Kidney (tissue), 14 donors: ENCODE data around the gene CORO7. TPM values are rescaled to one million over a fixed set of nuclear protein-coding genes. Genes with fewer than 3 reads are reported as not detected.

Experiments
- DNase-seq, 5 donors: peaks; one replicate each; pipeline ENCODE4 v3.0.0-alpha.2; 2013 to 2020
- FAIRE-seq: peaks from 2 replicates; lab custom pipeline; 2012; peaks lifted over from hg19 to GRCh38; lab: Jason Lieb, UNC
- H3K27ac ChIP-seq, 2 donors: one replicate each; pipeline ENCODE4 v1.7.0; 2013; ENCODE audit warnings: low read depth in 2 of 2, low read length in 2 of 2, inconsistent platforms in 1 of 2
- H3K27me3 ChIP-seq: one replicate; pipeline ENCODE4 v1.7.1; 2013; ENCODE audit warnings: low read length, inconsistent platforms; ENCODE audit not compliant: control insufficient read depth, insufficient read depth
- H3K36me3 ChIP-seq, 3 donors: one replicate each; pipeline versions ENCODE4 v1.7.0 to v1.7.1; 2013; ENCODE audit warnings: low read length in 3 of 3, control low read depth in 1 of 3, inconsistent platforms in 1 of 3; ENCODE audit not compliant: insufficient read depth in 3 of 3, control insufficient read depth in 2 of 3
- H3K4me1 ChIP-seq, 3 donors: one replicate each; pipeline versions ENCODE4 v1.7.0 to v1.7.1; 2013; ENCODE audit warnings: low read length in 3 of 3, inconsistent platforms in 1 of 3, low read depth in 1 of 3; ENCODE audit not compliant: control insufficient read depth in 2 of 3, insufficient read depth in 2 of 3
- H3K4me3 ChIP-seq, 3 donors: one replicate each; pipeline versions ENCODE4 v1.7.0 to v1.8.1; 2013; ENCODE audit warnings: low read length in 3 of 3, control low read depth in 1 of 3, inconsistent platforms in 1 of 3
- H3K9ac ChIP-seq, 3 donors: one replicate each; pipeline versions ENCODE4 v1.7.0 to v1.7.1; 2013; ENCODE audit warnings: low read length in 3 of 3, control low read depth in 1 of 3, inconsistent platforms in 1 of 3
- H3K9me3 ChIP-seq, 3 donors: one replicate each; pipeline versions ENCODE4 v1.7.0 to v1.7.1; 2013; ENCODE audit warnings: low read length in 3 of 3, control low read depth in 1 of 3, inconsistent platforms in 1 of 3; ENCODE audit not compliant: control insufficient read depth in 2 of 3, insufficient read depth in 1 of 3
- intact Hi-C: fragments of 100-400 bp; cut with DNase I; formaldehyde crosslinking; loops from one replicate; pipeline ENCODE4 v1.11.1; 2022
- polyA plus RNA-seq: library from polyadenylated mRNA; stranded (reverse); fragments of 350-450 nt; fragmentation: Illumina TruSeq; extraction: RNeasy Lipid Tissue Mini Kit (QIAGEN cat#74804); gene quantifications from one replicate; pipeline ENCODE4 v1.2.3, GENCODE V29; 2014; ENCODE audit warnings: low read depth, low replicate concordance; ENCODE audit not compliant: insufficient read depth
- total RNA-seq: library from RNA; stranded (reverse); fragmentation: NEBNext Ultra II Directional; extraction: Animal tissue kit (Norgen Biotek cat#: 25700); gene quantifications from one replicate; pipeline ENCODE4 v1.2.1, GENCODE V29; 2021
- TF ChIP-seq, protein P1 (sequence below): IDR thresholded peaks from 3 replicates; pipeline ENCODE4 v1.5.1; 2012; ENCODE audit warnings: mild to moderate bottlenecking, moderate library complexity, borderline replicate concordance; ENCODE audit not compliant: insufficient read depth; ENCODE audit errors: extremely low read depth
- donor health status: control.
- donor health status: control.
- donor health status: control.
- donor health status: control.
- donor health status: control.
- donor health status: DM: yes; HTN: yes; CAD: no.
- donor health status: Normal renal cell carcinoma (clear cell type).

CORO7 gene
- total and polyA plus RNA-seq, 2 donors from 2014 or later: 9.8 to 50.1 TPM

DNA sequence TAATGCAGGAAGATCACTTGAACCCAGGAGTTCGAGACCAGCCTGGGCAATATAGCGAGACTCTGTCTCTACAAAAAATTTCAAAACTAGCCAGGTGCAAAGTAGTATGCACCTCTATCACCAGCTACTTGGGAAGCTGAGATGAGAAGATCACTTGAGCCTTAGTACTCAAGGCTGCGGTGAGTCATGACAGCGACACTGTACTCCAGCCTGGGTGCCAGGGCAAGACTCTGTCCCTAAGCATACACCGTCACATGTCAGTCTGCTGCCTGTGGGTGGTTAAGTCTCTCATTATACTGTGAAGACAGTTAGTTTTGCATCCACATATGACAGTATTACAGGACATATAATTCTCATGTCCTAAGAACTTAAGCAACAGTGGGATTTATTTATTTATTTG lies 36.3 kb upstream of the CORO7 start:
- DNase-seq (no peak), FAIRE-seq (no peak)
- H3K27me3 ChIP-seq: no peaks in the 10 kb centered on the region
- no peak overlapping the region for H3K9ac ChIP-seq
- H3K4me1 ChIP-seq: no peaks in the 10 kb centered on the region
- no peaks in the 10 kb centered on the region for H3K9me3 ChIP-seq
- H3K36me3 ChIP-seq: peaks cover 2 to 35% (median 32%) of the 10 kb centered on the region in 3 donors
- H3K4me3 ChIP-seq: no peak overlapping the region
- intact Hi-C loops: no loop called here
- no peak overlapping the region for H3K27ac ChIP-seq
- TF ChIP-seq, protein P1, sequence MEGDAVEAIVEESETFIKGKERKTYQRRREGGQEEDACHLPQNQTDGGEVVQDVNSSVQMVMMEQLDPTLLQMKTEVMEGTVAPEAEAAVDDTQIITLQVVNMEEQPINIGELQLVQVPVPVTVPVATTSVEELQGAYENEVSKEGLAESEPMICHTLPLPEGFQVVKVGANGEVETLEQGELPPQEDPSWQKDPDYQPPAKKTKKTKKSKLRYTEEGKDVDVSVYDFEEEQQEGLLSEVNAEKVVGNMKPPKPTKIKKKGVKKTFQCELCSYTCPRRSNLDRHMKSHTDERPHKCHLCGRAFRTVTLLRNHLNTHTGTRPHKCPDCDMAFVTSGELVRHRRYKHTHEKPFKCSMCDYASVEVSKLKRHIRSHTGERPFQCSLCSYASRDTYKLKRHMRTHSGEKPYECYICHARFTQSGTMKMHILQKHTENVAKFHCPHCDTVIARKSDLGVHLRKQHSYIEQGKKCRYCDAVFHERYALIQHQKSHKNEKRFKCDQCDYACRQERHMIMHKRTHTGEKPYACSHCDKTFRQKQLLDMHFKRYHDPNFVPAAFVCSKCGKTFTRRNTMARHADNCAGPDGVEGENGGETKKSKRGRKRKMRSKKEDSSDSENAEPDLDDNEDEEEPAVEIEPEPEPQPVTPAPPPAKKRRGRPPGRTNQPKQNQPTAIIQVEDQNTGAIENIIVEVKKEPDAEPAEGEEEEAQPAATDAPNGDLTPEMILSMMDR: no peak

DNA sequence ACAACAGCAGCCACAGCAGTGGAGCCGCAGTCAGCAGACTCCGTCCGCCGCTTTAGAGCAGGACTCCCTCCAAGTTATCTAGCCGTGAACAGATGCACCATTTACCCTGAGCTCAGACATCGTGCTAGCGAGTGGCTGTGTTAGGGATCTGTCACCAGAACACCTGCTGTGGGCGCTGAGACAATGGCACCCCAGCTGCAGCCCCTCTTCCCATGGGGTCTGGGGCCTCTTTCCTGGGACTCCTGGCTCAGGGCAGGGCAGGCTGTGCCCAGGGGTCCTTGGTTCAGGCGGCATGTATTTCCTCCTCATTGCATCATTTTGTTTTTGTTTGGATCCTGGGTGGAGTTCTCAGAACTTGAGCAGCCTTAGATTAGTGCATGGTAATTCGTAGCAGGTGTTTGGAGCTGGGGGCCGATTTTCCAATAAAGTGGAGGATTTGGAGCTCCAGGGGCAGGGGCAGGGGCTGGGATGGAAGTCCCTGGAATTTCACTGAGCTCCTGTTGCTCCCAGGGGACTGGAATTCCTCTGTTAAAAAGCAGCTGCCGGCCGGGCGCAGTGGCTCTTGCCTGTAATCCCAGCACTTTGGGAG lies 34.6 kb upstream of the CORO7 start:
- Histone ChIP-seq H3K9ac (no peak overlapping the region), H3K9me3 (no peaks in the 10 kb centered on the region), H3K27ac (no peak overlapping the region), H3K4me1 (no peaks in the 10 kb centered on the region), H3K4me3 (no peak overlapping the region), H3K36me3 (peaks cover 0 to 43% (median 40%) of the 10 kb centered on the region in 3 donors), H3K27me3 (no peaks in the 10 kb centered on the region)
- DNase-seq (no peak), FAIRE-seq (no peak)
- intact Hi-C loops: no loop called here
- TF ChIP-seq, protein P1: no peak

DNA sequence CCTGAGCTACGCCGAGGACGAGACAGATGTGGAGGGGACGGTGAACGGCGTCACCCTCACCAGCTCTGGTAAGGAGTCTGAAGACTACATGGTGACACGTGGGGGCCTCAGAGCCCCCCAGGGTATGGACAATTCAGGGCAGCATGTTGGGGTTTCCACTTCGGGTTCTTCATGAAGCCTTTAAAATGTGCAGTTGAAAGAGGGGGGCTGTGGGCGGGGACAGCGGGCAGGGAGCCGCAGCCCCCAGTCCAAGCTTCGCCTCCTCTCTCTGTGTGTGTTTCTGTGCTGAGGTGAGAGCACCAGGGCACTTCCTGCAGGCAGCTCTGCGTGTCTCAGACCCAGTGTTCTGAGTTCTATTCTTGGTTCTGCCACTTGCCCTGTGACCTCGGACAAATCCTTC lies 34.0 kb upstream of the CORO7 start:
- FAIRE-seq: no peak

More for the DNA sequence above, 34.0 kb upstream of the CORO7 start:
- H3K9ac ChIP-seq: no peak overlapping the region
- DNase-seq: no peak
- H3K27ac ChIP-seq: no peak overlapping the region
- no peaks in the 10 kb centered on the region for H3K27me3 ChIP-seq
- H3K4me1 ChIP-seq: no peaks in the 10 kb centered on the region
- intact Hi-C loops: no loop called here
- no peaks in the 10 kb centered on the region for H3K9me3 ChIP-seq
- H3K36me3 ChIP-seq: peaks cover 0 to 41% (median 40%) of the 10 kb centered on the region in 3 donors
- TF ChIP-seq, protein P1: no peak
- H3K4me3 ChIP-seq: no peak overlapping the region
